NCI-H128 (cell line): ENCODE data around the gene OXNAD1.

Experiments used
- DNase-seq: peaks from one replicate; lab custom pipeline; 2025; ENCODE audit not compliant: unreplicated experiment; lab: John Stamatoyannopoulos, UW

The OXNAD1 gene

GRCh38 chr3:16245609-16246008 is 19.4 kb upstream of the OXNAD1 start:
- no peak for DNase-seq

GRCh38 chr3:16247282-16248061 is 17.5 kb upstream of the OXNAD1 start:
- DNase-seq, result peak; percentile 61

GRCh38 chr3:16248556-16248955 is 16.5 kb upstream of the OXNAD1 start:
- DNase-seq, result no peak

DNA sequence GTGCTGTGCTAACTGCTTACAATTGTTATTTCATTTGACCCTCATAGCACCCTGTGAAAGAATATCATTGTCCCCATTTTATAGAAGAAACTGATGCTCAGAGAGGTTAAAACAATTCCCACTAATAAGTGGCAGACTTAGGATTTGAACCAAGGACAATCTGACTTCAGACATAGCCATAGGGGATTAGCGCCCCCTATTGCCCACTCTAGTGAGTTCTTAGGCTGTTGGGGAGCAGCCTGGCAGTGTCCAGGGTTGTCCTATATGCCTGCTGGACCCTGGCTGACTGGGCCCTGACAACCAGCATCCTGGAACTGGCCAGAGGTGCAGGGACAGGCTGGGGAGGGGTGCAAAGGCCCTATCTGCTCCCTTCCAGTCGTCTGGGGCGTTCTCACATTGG is 15.7 kb upstream of the OXNAD1 start:
- DNase-seq, result no peak

- no peak for DNase-seq
Observed at GRCh38 chr3:16249886-16250285, 15.1 kb upstream of the OXNAD1 start.

GRCh38 chr3:16251316-16252085 is 13.5 kb upstream of the OXNAD1 start:
- DNase-seq, result no peak

DNA sequence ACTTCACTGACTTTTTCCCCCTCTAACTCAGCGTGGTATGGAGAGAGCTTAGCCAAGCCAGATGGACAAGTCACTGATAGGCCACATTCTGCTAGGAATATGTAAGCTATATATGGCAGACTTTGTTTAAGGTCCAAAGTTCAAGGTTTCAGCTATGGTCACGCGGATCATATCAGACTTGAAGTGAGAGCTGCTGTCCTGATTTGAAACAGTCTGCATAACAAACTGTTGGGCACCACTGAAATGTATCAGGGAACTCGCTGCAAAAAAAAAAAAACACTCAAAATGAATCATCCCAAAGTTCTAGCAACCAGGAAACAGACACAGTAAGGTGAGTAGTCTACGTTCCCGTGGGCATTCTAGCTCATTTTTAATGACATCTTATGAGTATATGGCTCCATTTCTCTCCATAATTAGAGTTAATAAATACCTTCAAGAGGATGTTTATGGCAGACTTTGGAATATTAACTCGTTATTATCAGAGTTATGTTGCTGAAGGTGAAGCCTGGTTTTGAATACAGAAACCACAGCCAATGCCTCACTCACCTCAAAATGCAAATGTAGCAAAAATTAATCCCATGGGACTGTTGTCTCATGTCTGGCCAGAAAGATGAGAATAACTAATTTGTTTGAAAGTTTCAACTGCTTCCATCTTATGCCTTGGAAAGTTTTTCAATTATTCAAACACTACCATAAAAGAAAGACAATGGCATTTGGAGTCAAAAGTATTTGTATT is 12.6 kb upstream of the OXNAD1 start:
- no peak for DNase-seq

GRCh38 chr3:16252988-16253387 is 12.0 kb upstream of the OXNAD1 start:
- DNase-seq, result no peak

DNA sequence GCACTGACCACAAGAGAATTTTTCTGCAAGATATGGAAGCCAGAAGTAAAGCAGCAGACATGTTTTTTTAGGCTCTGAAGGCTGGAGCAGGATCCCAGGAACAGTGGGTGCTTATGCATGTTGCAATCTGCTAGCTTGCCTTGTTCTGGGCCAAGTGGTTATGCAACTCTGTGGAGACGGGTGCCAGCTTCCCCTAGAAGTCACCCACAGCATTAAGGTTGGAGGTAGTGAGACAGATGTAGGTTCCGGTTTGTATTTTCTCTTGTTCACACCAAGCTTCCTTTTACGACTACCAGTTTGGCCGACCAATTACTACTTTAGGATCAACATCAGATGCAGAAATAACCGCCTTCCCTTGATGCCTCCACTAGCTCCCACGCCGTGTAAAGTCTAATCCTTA is 11.4 kb upstream of the OXNAD1 start:
- no peak for DNase-seq

- DNase-seq, result no peak
Observed at GRCh38 chr3:16254916-16255315, 10.1 kb upstream of the OXNAD1 start.

DNA sequence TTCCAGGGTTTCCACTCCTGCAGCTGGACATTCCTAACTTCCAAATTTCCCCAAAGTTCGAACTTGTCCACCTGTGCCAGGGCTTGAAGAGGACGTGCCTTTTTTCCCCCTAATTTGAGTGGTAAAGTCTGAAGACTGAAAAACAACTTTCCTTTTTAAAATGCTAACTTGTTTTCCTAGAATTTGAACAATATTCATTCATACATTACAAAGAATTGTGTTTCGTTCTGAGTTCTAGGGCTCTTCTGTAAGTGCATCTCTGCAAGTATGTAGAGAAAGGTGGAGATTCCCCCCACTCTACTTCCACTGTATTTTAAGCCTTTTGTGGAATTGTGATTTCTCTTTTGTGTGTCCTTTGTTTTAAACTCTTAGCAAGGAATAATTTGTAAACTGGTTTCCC is 9.7 kb upstream of the OXNAD1 start:
- DNase-seq, result no peak

GRCh38 chr3:16255726-16256125 is 9.3 kb upstream of the OXNAD1 start:
- DNase-seq, result no peak

DNA sequence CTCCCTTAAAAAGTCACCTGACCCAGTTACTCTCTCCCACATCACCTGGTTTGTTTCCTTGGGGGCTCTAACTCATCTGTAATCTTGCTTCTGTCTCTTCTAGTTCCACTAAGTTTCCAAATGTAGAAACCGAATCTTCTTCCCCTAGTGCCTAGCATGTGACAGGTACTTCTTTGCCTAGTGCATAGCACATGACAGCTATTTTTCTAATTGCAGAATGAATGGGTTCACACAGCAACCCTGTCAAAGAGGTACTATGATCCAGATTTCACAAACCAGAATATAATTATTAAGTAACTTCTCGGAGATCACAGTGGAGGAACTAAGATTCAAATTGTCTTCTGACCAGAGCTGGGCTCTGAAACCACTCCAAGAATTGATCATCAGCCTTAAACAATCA is 7.7 kb upstream of the OXNAD1 start:
- no peak for DNase-seq

GRCh38 chr3:16258177-16258576 is 6.8 kb upstream of the OXNAD1 start:
- DNase-seq, result no peak

DNA sequence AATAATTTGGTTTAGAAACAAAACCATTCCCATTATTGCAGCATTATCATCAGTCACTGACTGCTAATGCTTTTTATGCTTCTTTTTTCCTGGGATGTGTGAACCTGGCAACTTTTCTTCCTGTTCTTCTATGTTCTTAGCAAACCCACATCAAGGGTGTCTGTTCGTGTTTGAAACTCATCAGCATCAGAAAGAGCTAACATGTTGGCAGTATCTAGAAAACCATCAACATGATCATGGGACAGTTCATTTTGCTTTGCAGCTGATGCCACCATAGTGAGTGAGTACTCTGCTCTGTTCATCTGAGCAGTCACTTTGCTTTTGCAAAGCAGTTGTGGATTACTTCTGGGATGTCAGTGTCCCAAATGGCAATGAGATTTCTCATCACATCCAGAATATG is 6.1 kb upstream of the OXNAD1 start:
- no peak for DNase-seq

GRCh38 chr3:16260046-16260445 is 5.0 kb upstream of the OXNAD1 start:
- DNase-seq, result no peak

- no peak for DNase-seq
Observed at GRCh38 chr3:16262174-16262573, 2.8 kb upstream of the OXNAD1 start.

- DNase-seq, result no peak
Observed at GRCh38 chr3:16264174-16264707, 771 bp upstream of the OXNAD1 start.

GRCh38 chr3:16265455-16265786 is 409 bp downstream of the OXNAD1 start:
- DNase-seq, result no peak

- no peak for DNase-seq
Observed at GRCh38 chr3:16266714-16267113, 1.7 kb downstream of the OXNAD1 start.

- no peak for DNase-seq
Observed at GRCh38 chr3:16270855-16271254, 5.8 kb downstream of the OXNAD1 start.

GRCh38 chr3:16272588-16272987 is 7.6 kb downstream of the OXNAD1 start:
- no peak for DNase-seq
